ENCODE data around the gene RPRD1B.

Gene RPRD1B

GRCh38 chr20:38040276-38040675 lies 6.7 kb downstream of the RPRD1B start:
- no peak for TF ChIP-seq CTCF (IDR thresholded peaks at IDR 0.05; ENCODE audit: borderline replicate concordance, extremely low read depth, low read length, poor library complexity, severe bottlenecking)
- TF ChIP-seq EZH2 (IDR thresholded peaks at IDR 0.05; ENCODE audit: borderline replicate concordance, low read depth, low read length, severe bottlenecking), result no peak
- Histone ChIP-seq H3K27ac (ENCODE audit: low read length) (no peak overlapping the region), H3K27me3 (ENCODE audit: insufficient read depth, low read length, poor library complexity) (no peaks in the 10 kb centered on the region), H3K36me3 (ENCODE audit: insufficient read depth, low read length) (peaks cover 84% of the 10 kb centered on the region), H3K4me1 (ENCODE audit: insufficient read depth, low read length) (peaks cover 26% of the 10 kb centered on the region), H4K20me1 (ENCODE audit: insufficient read depth, low read length) (peaks cover 49% of the 10 kb centered on the region; the same call in 1 of the 2 replicates), H3K79me2 (ENCODE audit: insufficient read depth, low read length) (peaks cover 96% of the 10 kb centered on the region), H3K4me3 (ENCODE audit: low read depth in 1 of 2, low read length in 2 of 2) (no peak overlapping the region), H3K9ac (ENCODE audit: low read depth, low read length) (no peak overlapping the region), H3K4me2 (ENCODE audit: insufficient read depth, low read length) (no peak overlapping the region), H2AFZ (ENCODE audit: low read depth, low read length) (no peak overlapping the region), H3K9me3 (ENCODE audit: insufficient read depth, low read length, severe bottlenecking) (no peaks in the 10 kb centered on the region)
- DNase-seq, result no peak
- ATAC-seq (ENCODE audit: insufficient read depth, low read depth), result no peak

GRCh38 chr20:38043512-38044300 lies 10.2 kb downstream of the RPRD1B start:
- Histone ChIP-seq H2AFZ (ENCODE audit: low read depth, low read length) (no peak overlapping the region), H3K9ac (ENCODE audit: low read depth, low read length) (no peak overlapping the region), H3K27ac (ENCODE audit: low read length) (no peak overlapping the region), H3K4me2 (ENCODE audit: insufficient read depth, low read length) (no peak overlapping the region), H3K9me3 (ENCODE audit: insufficient read depth, low read length, severe bottlenecking) (no peaks in the 10 kb centered on the region), H4K20me1 (ENCODE audit: insufficient read depth, low read length) (peaks cover 42% of the 10 kb centered on the region; the same call in 1 of the 2 replicates), H3K4me3 (ENCODE audit: low read depth in 1 of 2, low read length in 2 of 2) (no peak overlapping the region), H3K4me1 (ENCODE audit: insufficient read depth, low read length) (no peaks in the 10 kb centered on the region), H3K27me3 (ENCODE audit: insufficient read depth, low read length, poor library complexity) (no peaks in the 10 kb centered on the region), H3K36me3 (ENCODE audit: insufficient read depth, low read length) (peaks cover 94% of the 10 kb centered on the region), H3K79me2 (ENCODE audit: insufficient read depth, low read length) (peaks cover 95% of the 10 kb centered on the region)
- ATAC-seq (ENCODE audit: insufficient read depth, low read depth) (no peak), DNase-seq (no peak)
- no peak for TF ChIP-seq EZH2 (IDR thresholded peaks at IDR 0.05; ENCODE audit: borderline replicate concordance, low read depth, low read length, severe bottlenecking)
- no peak for TF ChIP-seq CTCF (IDR thresholded peaks at IDR 0.05; ENCODE audit: borderline replicate concordance, extremely low read depth, low read length, poor library complexity, severe bottlenecking)

- Histone ChIP-seq H2AFZ (ENCODE audit: low read depth, low read length) (no peak overlapping the region), H3K9ac (ENCODE audit: low read depth, low read length) (no peak overlapping the region), H3K36me3 (ENCODE audit: insufficient read depth, low read length) (peaks cover 93% of the 10 kb centered on the region), H3K27ac (ENCODE audit: low read length) (no peak overlapping the region), H3K4me3 (ENCODE audit: low read depth in 1 of 2, low read length in 2 of 2) (no peak overlapping the region), H3K9me3 (ENCODE audit: insufficient read depth, low read length, severe bottlenecking) (no peaks in the 10 kb centered on the region), H3K4me1 (ENCODE audit: insufficient read depth, low read length) (no peaks in the 10 kb centered on the region), H3K79me2 (ENCODE audit: insufficient read depth, low read length) (peaks cover 89% of the 10 kb centered on the region), H4K20me1 (ENCODE audit: insufficient read depth, low read length) (peaks cover 43% of the 10 kb centered on the region; the same call in 1 of the 2 replicates), H3K27me3 (ENCODE audit: insufficient read depth, low read length, poor library complexity) (no peaks in the 10 kb centered on the region), H3K4me2 (ENCODE audit: insufficient read depth, low read length) (no peak overlapping the region)
- ATAC-seq (ENCODE audit: insufficient read depth, low read depth) (no peak), DNase-seq (no peak)
- no peak for TF ChIP-seq CTCF (IDR thresholded peaks at IDR 0.05; ENCODE audit: borderline replicate concordance, extremely low read depth, low read length, poor library complexity, severe bottlenecking)
These were observed 11.1 kb downstream of the RPRD1B start for GRCh38 chr20:38044685-38045084.

Measured in DND-41 (cell line).